HG03064 (cell line): ENCODE results near the gene XPA.
"Not testable (repeated sequence)": the region's sequence is repeated elsewhere in the genome, so short reads cannot be mapped to it uniquely, and the experiment has no call there.

Experiments
- ATAC-seq: cut with Tn5 transposase; IDR thresholded peaks from one replicate; pipeline ENCODE4 v1.9.1; 2021; ENCODE audit warnings: low read depth; ENCODE audit not compliant: unreplicated experiment

The XPA gene

DNA sequence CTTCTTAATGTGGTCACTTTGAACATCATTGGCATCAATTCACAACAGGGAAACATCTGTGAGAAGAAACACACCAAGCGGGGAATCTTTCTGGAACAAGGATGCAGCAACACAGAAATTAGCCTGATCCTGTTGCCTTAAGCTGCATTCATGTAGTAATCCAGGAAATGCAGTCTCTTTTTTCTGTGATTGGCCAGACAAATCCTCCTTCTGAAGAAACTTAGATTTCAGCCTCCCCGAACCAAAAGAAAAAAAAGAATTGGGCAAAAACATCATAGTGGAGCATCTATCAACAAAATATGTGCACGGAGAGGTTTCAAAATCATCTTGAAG, 7.2 kb upstream of the XPA start:
- ATAC-seq = no peak

DNA sequence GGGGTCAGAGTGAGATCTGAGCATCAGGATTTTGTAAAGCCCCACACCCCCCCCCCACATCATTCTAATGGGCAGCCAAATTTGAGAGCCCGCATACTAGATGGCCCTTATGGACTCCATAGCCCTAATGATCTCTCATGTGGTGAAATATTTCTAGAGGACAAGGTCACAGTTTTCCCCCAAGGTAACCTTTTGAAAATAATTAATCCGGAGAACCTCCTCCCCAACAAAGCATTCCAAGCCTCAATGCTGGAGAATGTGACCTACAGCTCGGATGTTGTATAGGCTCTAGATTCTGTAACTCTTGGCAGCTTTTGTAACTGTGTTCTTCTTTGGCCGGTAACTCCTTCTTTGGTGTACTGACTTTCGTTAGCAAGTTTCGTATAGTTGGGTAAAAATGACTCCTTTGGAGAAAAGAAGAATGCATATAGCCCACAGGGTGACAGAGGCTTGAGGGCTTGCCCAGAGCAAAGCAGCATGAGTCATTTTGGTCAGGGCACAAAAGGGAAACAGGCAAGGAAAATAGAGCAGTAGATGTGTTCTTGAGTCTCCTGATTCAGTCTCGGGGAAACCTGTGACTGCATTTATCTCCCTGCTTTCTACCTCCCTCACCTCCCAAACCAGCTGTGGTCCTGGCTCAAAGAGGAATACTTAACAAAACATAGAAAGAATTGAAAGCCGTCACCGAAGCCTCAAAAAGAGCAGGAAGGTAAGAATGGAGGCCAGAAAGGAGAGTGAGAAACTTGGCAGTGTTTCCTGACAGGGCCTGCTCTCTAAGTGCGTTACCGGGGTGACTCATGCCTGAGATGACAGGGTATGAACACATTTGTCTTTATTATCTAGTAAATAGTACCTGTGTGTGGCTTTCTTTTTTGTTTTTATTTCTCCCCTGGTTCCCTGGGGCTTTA, 6.6 kb upstream of the XPA start:
- ATAC-seq = no peak

DNA sequence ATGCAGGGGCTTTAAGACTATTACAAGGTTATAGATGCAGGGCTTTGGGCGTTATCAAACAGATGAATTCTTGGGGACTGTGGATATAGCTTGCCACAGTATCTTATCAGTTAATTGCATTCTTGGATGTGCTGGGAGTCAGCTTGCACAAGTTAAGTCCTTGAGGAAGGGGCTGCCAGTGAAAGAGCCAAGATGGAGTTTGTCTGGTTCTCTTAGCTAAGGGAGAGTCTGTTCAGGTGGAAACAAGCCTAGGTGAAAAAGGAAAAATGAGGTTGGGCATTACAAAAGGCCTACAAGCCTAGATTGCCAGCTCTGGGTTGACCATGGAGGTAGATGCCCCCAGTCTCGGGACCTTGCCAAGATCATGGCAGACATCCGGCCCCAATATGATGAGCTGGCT, 2.7 kb upstream of the XPA start:
- not testable (repeated sequence) for ATAC-seq

DNA sequence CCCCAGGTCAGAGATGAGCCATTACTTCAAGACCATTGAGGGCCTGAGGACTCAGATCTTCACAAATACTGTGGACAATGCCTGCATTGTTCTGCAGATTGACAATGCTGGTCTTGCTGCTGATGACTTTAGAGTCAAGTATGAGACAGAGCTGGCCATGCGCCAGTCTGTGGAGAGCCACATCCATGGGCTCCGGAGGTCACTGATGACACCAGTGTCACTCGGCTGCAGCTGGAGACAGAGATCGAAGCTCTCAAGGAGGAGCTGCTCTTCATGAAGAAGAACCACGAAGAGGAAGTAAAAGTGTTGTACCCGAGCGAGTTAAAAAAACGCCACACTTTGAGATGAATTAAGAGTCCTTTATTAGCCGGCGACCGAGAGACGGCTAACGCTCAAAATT, 2.1 kb upstream of the XPA start:
- not testable (repeated sequence) for ATAC-seq

DNA sequence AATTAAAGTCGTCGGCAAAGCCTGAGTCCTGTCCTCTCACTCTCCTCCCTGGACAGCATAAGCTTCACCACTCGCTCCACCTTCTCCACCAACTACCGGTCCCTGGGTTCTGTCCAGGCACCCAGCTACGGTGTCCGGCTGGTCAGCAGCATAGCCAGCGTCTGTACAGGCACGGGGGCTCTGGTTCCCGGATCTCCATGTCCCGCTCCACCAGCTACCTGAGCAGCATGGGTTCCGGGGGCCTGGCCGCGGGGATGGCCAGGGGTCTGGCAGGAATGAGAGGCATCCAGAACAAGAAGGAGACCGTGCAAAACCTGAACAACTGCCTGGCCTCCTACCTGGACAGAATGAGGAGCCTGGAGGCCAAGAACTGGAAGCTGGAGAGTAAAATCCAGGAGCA, 1.7 kb upstream of the XPA start:
- no peak for ATAC-seq

DNA sequence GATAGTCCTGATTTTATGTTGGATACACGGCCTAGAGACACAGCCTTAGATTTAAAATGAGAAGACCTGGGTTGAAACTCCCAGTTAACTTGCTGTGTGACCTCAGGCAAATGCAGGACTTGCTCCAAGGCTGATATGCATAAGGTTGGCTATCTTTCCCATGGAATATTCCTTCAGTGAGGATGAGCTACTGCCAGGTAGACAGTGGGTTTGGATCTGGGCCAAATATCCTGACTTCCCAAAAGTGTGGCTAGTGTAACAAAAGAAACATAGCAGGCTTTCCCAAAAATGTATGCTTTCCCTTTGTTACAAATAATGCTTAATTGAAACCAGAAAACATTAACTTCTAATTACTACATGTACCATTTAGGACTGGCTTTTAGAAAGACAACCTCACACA, 697 bp upstream of the XPA start:
- ATAC-seq = no peak

DNA sequence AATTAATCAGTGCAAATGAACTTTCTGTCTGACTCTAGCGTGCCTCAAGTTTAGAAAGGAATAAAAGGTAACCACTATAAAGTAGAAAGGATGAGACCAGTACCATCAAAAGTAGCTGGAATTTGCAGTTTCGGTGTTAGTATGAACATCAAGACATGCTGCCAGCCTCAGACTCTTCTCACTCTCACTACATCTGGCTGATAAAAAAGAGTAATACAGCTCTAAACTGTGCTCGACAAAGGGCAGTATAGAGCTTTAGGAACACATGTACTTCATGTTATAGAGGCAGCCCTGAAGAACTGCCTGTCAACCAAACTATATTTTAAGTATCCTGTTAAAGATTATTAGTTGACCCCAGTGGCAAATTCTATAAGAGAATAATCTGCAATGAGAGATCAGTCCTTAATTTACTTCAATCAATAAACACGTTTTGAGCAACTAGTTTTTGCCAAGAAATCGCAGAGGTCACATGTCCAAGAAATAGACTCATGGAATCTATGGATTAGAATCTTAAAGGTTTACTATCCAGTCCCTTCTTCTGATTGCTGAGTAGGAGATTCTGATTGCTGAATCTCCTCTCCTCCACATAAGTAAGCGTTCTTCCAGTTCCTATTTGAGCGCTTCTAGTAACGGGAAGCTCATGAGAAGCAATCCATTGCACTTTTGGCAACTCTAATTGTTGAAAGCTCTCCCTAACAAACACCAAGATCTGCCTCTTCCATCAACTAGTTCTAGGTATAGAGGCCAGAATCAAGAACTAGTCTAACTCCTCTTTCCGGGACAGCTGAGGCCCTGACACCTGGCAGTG, 941 bp downstream of the XPA start:
- ATAC-seq = no peak

DNA sequence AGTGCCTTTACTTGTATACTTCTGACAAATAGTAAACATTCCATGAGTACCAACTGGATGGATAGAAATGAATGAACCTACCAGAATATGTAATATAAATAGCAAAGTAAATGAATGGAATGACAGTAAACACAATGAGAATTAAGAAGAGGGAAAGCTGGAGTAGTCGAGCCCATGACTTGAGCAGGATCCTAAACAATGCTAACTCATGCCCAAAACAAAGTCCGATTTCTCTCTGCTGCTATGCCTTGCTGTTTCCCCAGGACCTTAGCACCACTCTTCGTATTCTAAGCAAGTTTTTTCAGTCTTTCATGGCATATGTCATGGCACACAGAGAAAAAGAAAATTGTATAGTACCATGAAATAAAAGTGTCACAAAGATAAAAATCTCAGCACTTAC, 1.8 kb downstream of the XPA start:
- no peak for ATAC-seq

DNA sequence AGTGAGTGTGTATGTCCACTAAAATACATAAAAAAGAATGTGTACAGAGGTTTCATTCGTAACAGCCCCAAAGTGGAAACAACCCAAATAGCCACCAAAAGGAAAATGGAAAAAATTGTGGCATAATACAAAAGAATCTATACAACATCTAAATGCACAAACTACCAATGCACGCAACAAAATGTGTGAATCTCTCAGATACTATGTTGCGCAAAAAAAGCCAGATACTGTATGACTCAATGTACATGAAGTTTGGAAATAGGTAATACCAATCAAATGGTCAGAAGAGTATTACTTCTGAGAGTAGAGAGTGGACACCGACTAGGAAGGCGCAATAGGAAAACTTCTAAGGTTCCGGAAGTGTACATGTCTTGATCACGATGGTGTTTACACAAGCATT, 2.4 kb downstream of the XPA start:
- ATAC-seq = no peak

DNA sequence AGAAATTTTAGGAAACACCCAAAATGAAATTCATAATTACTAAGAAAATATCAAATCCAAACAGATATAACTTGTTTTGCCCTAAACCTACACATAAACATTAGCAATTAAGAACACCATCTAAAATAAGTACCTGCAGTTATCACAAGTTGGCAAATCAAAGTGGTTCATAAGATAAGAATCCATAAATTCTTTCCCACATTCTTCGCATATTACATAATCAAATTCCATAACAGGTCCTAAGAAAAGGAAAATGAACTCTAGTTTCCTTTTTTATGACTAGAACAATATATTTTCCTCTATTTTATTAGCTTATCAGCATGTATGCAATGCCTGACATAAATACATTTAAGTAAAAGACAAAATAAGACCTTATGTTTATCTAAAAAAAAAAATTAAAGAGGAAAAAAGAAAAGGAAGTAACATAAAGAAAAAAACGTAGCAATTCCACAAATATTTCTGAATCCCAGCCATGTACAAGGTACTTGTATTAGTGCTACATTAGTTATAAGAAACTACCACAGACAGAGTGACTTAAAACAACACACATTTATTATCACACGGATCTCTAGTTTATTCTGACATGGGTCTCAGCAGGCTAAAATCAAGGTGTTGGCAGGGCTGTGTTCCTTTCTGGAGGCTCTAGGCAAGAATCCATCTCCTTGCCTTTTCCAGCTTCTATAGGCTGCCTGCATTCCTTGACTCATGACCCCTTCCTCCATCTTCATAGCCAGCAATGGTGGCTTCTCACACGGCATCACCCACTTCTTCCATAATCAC, 7.5 kb downstream of the XPA start:
- no peak for ATAC-seq

DNA sequence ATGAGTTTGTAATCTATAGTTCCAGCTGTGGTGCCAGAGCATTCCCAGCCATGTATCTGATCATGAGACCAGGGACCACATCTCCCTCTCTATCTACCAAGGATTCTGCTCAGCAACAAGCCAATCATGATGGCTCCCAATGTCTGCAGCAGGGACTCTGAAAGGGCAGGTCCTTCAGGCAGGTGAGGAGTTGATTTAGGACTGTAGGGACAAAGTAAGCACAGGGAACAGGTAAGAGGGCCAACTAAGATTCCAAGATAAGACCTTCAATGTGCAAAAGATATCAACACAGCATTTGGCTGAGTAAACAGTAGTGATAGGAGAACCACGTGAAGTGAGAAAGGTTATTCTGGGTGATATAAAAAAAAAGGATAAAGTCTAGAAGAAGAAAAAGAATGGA, 8.5 kb downstream of the XPA start:
- no peak for ATAC-seq

DNA sequence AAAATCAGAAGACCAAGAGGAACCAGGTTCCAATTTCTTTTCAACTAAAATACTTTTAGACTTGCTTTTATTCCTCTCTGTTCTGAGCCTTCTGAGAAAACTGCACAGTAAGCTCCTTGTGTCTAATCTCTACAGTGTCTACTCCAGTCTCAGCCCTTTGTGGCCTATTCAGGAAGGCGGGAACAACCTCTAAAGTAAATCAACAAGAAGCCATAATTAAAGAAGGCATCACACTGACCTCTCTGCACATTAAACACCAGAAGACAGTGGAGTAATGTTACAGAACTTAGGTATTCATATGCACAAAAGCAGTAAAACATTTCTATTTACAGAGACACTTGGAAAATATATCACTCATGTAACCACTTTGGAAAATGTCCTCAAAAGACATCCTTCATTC, 14.9 kb downstream of the XPA start:
- ATAC-seq = no peak

DNA sequence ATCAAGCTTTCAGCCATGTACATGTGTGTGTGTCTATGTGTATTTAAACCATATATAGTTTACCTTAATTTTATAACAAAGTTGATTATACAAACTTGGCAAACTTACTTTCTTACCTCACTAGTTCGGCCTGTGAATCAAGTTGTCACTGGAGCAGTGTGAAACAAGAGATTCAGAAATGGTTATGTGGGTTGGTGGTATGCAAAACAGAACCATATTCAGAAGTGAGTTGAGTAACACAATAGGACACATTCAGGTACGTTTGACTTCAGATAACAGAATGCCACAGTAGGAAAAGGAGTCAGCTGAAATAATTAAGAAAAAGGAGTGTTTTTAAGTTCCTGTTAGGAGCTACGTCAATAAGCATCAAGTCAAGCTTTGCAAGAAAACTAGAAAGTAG, 21.5 kb downstream of the XPA start:
- ATAC-seq = no peak

DNA sequence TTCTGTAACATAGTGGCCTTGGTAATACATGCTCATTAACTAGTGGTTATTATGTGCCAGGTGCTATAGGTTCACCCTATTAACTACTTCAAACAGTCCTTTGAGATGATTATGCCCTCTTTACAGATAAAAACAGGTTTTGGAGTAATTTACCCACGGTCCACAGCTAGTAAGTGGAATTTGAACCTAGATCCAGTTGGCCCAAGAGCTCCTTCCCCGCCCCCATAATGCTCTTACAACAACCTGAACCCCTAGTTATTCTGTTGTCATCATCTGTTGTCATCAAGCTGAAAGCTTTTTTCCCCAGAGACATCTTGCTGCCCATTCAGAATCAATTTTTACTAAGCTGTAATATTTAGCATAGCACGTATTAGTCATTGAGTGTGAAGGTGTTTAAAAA, 23.2 kb downstream of the XPA start:
- ATAC-seq = no peak

DNA sequence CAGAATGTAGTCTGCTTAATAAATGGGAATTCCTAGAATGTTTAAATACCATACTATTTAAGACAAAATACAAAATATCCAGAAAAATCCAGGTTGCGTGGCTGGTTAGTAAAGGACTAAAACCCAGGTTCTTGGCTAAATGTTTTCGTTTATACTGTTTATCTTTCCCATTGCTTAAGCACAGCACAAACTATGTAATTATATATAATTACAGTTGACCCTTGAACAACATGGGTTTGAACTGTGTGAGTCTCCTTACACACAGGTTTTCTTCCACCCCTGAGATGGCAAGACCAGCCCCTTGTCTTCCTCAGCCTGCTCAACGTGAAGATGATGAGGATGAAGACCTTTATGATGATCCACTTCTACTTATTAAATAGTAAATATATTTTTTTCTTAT, 24.7 kb downstream of the XPA start:
- no peak for ATAC-seq

DNA sequence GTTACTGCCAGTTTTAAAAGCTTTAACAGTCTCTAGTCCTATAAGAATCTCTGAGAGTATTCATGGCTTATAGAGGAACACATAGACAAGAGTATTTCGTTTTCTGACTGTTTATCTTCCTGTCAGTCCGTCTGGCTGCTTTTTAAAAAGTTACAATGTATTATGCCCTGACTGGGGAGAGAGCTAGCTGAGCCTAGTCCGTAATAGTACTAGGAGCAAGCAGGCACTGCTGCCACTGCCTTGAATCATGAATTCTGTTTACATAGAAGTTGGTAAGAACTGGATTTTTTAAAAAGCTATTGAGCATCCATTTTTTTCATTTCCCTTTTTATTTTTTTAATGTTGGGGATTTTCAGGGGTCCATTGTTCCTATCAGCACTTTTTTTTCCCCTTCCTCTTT, 26.6 kb downstream of the XPA start:
- no peak for ATAC-seq

DNA sequence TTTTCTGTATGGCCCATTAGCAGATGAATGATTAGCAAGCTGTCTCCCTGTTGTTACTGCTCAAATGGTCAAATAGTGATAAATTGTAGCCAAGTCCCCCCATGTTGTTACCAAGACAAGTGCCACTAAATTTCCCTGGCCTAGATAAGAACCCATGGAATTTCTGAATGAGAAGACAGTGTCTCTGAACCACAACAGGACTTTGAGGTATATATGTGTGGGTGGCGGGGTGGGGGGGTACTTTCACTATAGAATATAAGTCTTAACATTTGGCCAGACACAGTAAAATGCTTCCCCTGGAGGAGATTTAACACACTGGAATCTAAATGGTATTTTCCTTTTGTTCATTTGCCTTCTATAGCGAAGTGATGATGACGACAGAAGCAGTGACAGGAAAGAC, 28.7 kb downstream of the XPA start:
- no peak for ATAC-seq

DNA sequence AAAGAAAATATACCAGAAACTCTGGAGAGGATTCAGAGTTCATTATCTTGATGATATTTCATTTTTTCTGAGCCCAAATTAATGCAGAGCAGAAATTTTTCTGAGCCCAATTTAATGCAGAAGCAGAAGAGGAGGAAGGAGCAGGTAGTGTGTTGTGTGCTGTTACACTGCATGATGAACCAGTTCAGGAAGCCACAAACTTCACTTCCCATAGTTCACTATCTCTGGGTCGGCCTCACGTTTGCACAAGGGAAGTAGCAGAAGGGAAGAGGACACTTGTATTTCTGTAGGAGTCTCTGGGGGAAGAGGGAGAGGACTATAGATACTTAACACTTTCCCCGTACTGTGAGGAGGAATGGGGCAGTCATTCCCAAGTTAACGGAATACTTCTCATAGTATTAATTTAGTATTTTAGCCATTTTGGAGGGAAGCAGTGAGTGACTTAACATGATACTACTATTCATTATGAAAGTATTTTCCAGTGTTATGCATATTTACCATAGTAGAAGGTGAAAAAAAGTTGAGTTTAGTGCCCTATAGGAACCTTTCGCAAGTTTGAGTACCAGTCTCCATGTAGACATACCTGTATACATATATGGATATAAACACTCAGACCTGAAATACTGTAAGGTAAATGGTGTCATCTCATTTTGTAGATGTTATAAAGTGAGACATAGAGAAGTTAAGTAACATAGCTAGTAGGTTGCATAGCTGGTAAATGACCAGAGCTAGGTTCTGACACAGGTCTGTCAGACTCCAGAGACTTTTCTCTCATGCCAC, 30.0 kb downstream of the XPA start:
- ATAC-seq = no peak

DNA sequence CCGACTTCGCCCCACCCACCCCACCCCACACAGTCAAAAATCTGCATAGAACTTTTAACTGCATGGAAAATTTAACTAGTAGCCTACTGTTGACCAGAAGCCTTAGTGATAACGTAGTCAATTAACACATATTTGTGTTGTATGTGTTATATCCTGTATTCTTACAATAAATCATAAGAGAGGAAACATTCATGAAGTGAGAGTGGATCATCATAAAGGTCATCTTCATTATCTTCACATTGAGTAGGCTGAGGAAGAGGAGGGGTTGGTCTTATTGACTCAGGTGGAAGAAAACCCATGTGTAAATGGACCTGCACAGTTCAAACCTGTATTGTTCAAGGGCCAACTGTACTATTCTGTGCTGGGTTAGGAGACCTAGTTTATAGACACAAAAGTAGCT, 31.4 kb downstream of the XPA start:
- ATAC-seq = no peak

DNA sequence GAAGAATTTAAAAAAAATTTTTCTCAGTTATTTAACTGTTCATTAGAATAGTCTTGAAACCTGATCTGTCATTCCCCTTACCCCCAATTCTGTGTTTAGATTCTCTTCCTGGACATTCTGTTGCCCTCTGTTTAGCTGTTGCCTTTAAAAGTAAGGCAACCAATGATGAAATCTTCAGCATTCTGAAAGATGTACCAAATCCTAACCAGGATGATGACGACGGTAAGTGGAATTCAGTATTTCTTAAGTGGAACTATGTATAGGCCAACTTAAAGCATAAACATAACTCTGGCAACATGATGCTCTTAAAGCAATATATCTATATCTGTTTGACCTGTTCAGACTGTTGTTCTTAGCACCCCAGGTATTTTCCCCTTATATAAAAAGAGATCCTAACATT, 36.3 kb downstream of the XPA start:
- no peak for ATAC-seq

DNA sequence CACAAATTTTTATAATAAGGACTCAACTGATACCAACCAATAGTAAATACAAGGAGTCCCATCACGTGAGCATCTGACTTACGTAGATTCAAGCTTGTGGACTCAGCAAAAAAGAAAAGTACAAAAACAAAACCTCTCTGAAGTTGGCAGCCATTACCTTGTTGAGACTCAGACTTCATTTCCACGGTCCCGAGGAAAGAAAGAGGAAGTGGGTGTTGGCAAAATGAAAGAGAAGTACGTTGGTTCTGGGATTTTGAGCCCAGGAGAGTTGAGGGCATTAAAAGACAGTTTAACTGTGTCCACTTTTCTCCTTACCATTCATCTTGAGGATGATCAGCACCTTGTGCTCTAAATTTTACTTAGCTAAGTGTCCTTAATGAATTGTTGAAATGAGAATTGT, 36.8 kb downstream of the XPA start:
- no peak for ATAC-seq
